ENCODE results near the gene PTAFR.

DNA sequence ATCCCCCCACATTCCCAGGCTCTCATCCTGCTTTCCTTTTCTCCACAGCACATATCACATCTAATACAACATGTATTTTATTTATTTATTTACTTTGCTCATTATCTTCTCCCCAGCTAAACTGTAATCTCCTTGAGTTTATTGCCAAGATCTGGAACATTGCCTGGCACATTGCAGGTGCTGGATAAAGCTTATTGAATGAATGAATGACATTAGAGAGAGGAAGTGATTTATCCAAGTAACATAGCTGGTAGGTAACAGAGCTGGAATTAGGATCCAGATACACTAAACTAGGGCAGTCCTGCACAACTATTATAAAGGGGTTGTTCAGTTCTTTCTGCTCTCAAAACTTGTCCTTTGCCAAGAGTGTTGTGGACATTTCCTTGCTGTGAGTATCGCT, 8.6 kb upstream of the PTAFR start:
- TF ChIP-seq, protein P1, sequence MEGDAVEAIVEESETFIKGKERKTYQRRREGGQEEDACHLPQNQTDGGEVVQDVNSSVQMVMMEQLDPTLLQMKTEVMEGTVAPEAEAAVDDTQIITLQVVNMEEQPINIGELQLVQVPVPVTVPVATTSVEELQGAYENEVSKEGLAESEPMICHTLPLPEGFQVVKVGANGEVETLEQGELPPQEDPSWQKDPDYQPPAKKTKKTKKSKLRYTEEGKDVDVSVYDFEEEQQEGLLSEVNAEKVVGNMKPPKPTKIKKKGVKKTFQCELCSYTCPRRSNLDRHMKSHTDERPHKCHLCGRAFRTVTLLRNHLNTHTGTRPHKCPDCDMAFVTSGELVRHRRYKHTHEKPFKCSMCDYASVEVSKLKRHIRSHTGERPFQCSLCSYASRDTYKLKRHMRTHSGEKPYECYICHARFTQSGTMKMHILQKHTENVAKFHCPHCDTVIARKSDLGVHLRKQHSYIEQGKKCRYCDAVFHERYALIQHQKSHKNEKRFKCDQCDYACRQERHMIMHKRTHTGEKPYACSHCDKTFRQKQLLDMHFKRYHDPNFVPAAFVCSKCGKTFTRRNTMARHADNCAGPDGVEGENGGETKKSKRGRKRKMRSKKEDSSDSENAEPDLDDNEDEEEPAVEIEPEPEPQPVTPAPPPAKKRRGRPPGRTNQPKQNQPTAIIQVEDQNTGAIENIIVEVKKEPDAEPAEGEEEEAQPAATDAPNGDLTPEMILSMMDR (IDR thresholded peaks at IDR 0.05): no peak
- no peak for TF ChIP-seq POLR2A (IDR thresholded peaks at IDR 0.05)

All from tibial nerve (tissue), 3 donors.